K562 (cell line): ENCODE measurements around the gene CACTIN. TPM values are rescaled to one million over a fixed set of nuclear protein-coding genes. Genes with fewer than 3 reads are reported as not detected.
A peak's percentile ranks its signal among the peaks of the same experiment; 100 is the strongest.

Source experiments
- ATAC-seq: fragments of 200-7000 bp; cut with Tn5 transposase; 3 replicates; pipeline ENCODE4 v1.9.1; 2020; ENCODE audit warnings: moderate library complexity
- BruUV-seq: library from RNA; stranded (reverse); fragments of 400-500 nt; replicated peaks from 2 replicates; lab custom pipeline; 2021; lab: Mats Ljungman, UMichigan
- CTCF ChIA-PET: fragments of 300-600 bp; formaldehyde crosslinking; extraction: SDS; loops from one replicate; lab custom pipeline; 2021; ENCODE audit warnings: low intra/inter-chr PET ratio; lab: Yijun Ruan, JAX
- POLR2A ChIA-PET: fragments of 300-600, 350-650 bp; sonication (Branson Sonifier 250); formaldehyde crosslinking; extraction: SDS; loops from one replicate; lab custom pipeline; 2021; ENCODE audit warnings: antibody characterized with exemption, inconsistent platforms; lab: Yijun Ruan, JAX
- DNase-seq, 4 experiments: peaks; one replicate each; pipeline versions ENCODE4 v3.0.0 to v3.0.0-alpha.2; 2011 to 2018; ENCODE audit warnings: low spot score in 3 of 4, mixed read lengths in 3 of 4; ENCODE audit errors: extremely low read depth in 1 of 4
- FAIRE-seq: peaks from 2 replicates; lab custom pipeline; 2011; peaks lifted over from hg19 to GRCh38; lab: Jason Lieb, UNC
- H2AFZ ChIP-seq: 2 replicates; pipeline ENCODE4 v1.6.0; 2011; ENCODE audit warnings: low read depth, low read length, control low read depth, inconsistent platforms
- H3K27ac ChIP-seq: fragments of 200-600 bp; 3 replicates; pipeline ENCODE4 v1.8.0; 2011; ENCODE audit warnings: low read depth, mild to moderate bottlenecking, control low read depth, inconsistent platforms, low read length, moderate library complexity, mixed read lengths; ENCODE audit errors: extremely low read depth
- H3K27me3 ChIP-seq, 2 experiments: fragments of 300-600 bp in 1 of 2; 2 replicates in 1 of 2; 3 replicates in 1 of 2; pipeline versions ENCODE4 v1.6.0 to v1.8.0; 2011; ENCODE audit warnings: inconsistent platforms in 2 of 2, low read length in 2 of 2, mild to moderate bottlenecking in 1 of 2, mixed read lengths in 1 of 2, moderate library complexity in 1 of 2; ENCODE audit not compliant: control insufficient read depth in 2 of 2, insufficient read depth in 2 of 2
- H3K36me3 ChIP-seq: fragments of 300-600 bp; 3 replicates; pipeline ENCODE4 v1.8.0; 2011; ENCODE audit warnings: mild to moderate bottlenecking, low read length, inconsistent platforms; ENCODE audit not compliant: control insufficient read depth, insufficient read depth
- H3K4me1 ChIP-seq, 2 experiments: fragments of 200-600 bp in 1 of 2; replicated peaks in 1 of 2; 2 replicates in 1 of 2; 3 replicates in 1 of 2; pipeline versions ENCODE4 v1.5.1 to v1.8.0; 2011; ENCODE audit warnings: inconsistent platforms in 2 of 2, low read length in 2 of 2, mild to moderate bottlenecking in 1 of 2, mixed read lengths in 1 of 2, moderate library complexity in 1 of 2; ENCODE audit not compliant: control insufficient read depth in 2 of 2, insufficient read depth in 2 of 2
- H3K4me2 ChIP-seq: 2 replicates; pipeline ENCODE4 v1.6.1; 2011; ENCODE audit warnings: low read length, control low read depth, inconsistent platforms, mixed read lengths; ENCODE audit not compliant: insufficient read depth
- H3K4me3 ChIP-seq: fragments of 200-600 bp; sonication (generic), shearing (Covaris generic); 2 replicates; pipeline ENCODE4 v1.5.1; 2016; ENCODE audit warnings: control low read depth, inconsistent platforms
- H3K79me2 ChIP-seq: fragments of 200-600 bp; 3 replicates; pipeline ENCODE4 v1.8.0; 2011; ENCODE audit warnings: low read length, inconsistent platforms; ENCODE audit not compliant: control insufficient read depth, insufficient read depth
- H3K9ac ChIP-seq, 2 experiments: 2 replicates each; pipeline versions ENCODE4 v1.6.0 to v1.6.1; 2011; ENCODE audit warnings: low read depth in 2 of 2, low read length in 2 of 2, control low read depth in 1 of 2, inconsistent platforms in 1 of 2, mild to moderate bottlenecking in 1 of 2, mixed read lengths in 1 of 2; ENCODE audit not compliant: insufficient read depth in 1 of 2
- H3K9me1 ChIP-seq: one replicate; pipeline ENCODE4 v1.6.0; 2011; ENCODE audit warnings: inconsistent platforms, mild to moderate bottlenecking, low read length, moderate library complexity; ENCODE audit not compliant: control insufficient read depth, insufficient read depth
- H3K9me3 ChIP-seq: replicated peaks from 2 replicates; pipeline ENCODE4 v1.5.1; 2011; ENCODE audit warnings: low read depth, low read length, inconsistent platforms; ENCODE audit not compliant: control insufficient read depth, insufficient read depth
- H4K20me1 ChIP-seq: replicated peaks from 2 replicates; pipeline ENCODE4 v1.6.1; 2011; ENCODE audit warnings: low read length, inconsistent platforms, mixed read lengths; ENCODE audit not compliant: control insufficient read depth, insufficient read depth
- ATF3 ChIP-seq, 2 experiments: fragments of 450-650 bp in 1 of 2; sonication (generic) in 1 of 2; formaldehyde crosslinking in 1 of 2; IDR thresholded peaks in 1 of 2; conservative IDR thresholded peaks in 1 of 2; 2 replicates each; pipeline versions ENCODE4 v1.6.1 to v1.8.1; 2016 to 2023; ENCODE audit warnings: mild to moderate bottlenecking in 2 of 2, moderate library complexity in 2 of 2, inconsistent platforms in 1 of 2, missing genetic modification reagents in 1 of 2
- KDM5B ChIP-seq: fragments of 200-600 bp; sonication (generic); IDR thresholded peaks from 2 replicates; pipeline ENCODE4 v1.6.1; 2012; ENCODE audit warnings: low read depth, mild to moderate bottlenecking, moderate library complexity, low read length, control low read depth, inconsistent platforms; ENCODE audit not compliant: insufficient replicate concordance
- NR1H2 ChIP-seq: sonication (generic); formaldehyde crosslinking; IDR thresholded peaks from 2 replicates; pipeline ENCODE4 v1.4.0; 2020; ENCODE audit warnings: mild to moderate bottlenecking, missing genetic modification reagents
- POLR2G ChIP-seq: fragments of 200-400 bp; formaldehyde crosslinking; IDR thresholded peaks from 2 replicates; pipeline ENCODE4 v1.6.1; 2017; ENCODE audit warnings: low read depth, mild to moderate bottlenecking, antibody characterized with exemption, low read length, moderate library complexity
- SMARCC2 ChIP-seq: fragments of 450-650 bp; IDR thresholded peaks from 2 replicates; pipeline ENCODE4 v1.6.1; 2017; ENCODE audit warnings: antibody characterized with exemption, moderate library complexity, mild to moderate bottlenecking, low read depth
- XRCC5 ChIP-seq: fragments of 200-400 bp; formaldehyde crosslinking; IDR thresholded peaks from 2 replicates; pipeline ENCODE4 v1.6.1; 2017; ENCODE audit warnings: low read depth, mild to moderate bottlenecking, low read length
- ZBTB7A ChIP-seq: IDR thresholded peaks from 2 replicates; pipeline ENCODE4 v1.6.1; 2011; ENCODE audit warnings: low read depth, mild to moderate bottlenecking, low read length, moderate library complexity, borderline replicate concordance; ENCODE audit not compliant: control insufficient read depth
- ZNF282 ChIP-seq: sonication (generic); formaldehyde crosslinking; IDR thresholded peaks from 2 replicates; pipeline ENCODE4 v1.8.1; 2023; ENCODE audit warnings: missing genetic modification reagents
- ZNF398 ChIP-seq: fragments of 250-450 bp; sonication (Bioruptor Pico); IDR thresholded peaks from 2 replicates; pipeline ENCODE4 v1.8.0; 2021; ENCODE audit warnings: moderate library complexity, mild to moderate bottlenecking, inconsistent platforms
- WGBS: fragments of 100-300 bp; shearing (Covaris generic); methylation state at CpG from one replicate; pipeline ENCODE4 v1.1.6; 2016; ENCODE audit warnings: low coverage, mixed read lengths; ENCODE audit not compliant: insufficient coverage; ENCODE audit errors: missing lambda C conversion rate; 5-methylcytosine and 5-hydroxymethylcytosine counted together
- in situ Hi-C: fragments of 300-500 bp; cut with MboI; formaldehyde crosslinking; loops from 4 replicates; pipeline ENCODE4 v1.15.0; 2018; ENCODE audit warnings: inconsistent platforms, mixed read lengths
- intact Hi-C: fragments of 100-400 bp; cut with micrococcal nuclease; formaldehyde crosslinking; loops from 2 replicates; pipeline ENCODE4 v1.14.2; 2022
- polyA plus RNA-seq, 8 experiments: library from polyadenylated mRNA; depleted of rRNA in 4 of 8; stranded (reverse) in 5 of 8; unstranded in 3 of 8; fragments of >200 nt; fragmentation: Nextera tagmentation in 2 of 8; fragmentation: Illumina TruSeq in 1 of 8; extraction: Ambion mirVana in 2 of 8; extraction: Trizol in 1 of 8; gene quantifications; 2 replicates each; pipeline versions ENCODE4 v1.2.1 to v1.2.3, GENCODE V29; 2011 to 2014; ENCODE audit warnings: inconsistent platforms in 1 of 8, missing spikeins in 1 of 8
- total RNA-seq, 7 experiments: library from RNA; depleted of rRNA in 6 of 7; stranded (reverse); fragments of >200 nt in 6 of 7; fragmentation: Illumina TruSeq in 2 of 7; extraction: Trizol in 2 of 7; gene quantifications; 2 replicates each; pipeline versions ENCODE4 v1.2.1 to v1.2.3, GENCODE V29; 2011 to 2021; ENCODE audit warnings: low replicate concordance in 1 of 7
- TF ChIP-seq, protein P1 (sequence below), 3 experiments: IDR thresholded peaks in 2 of 3; conservative IDR thresholded peaks in 1 of 3; 2 replicates each; pipeline ENCODE4 v1.5.1; 2011 to 2012; ENCODE audit warnings: low read length in 3 of 3, mild to moderate bottlenecking in 3 of 3, control low read depth in 2 of 3, improper control_type of control experiment in 1 of 3, inconsistent platforms in 1 of 3, low read depth in 1 of 3, mixed read lengths in 1 of 3, moderate library complexity in 1 of 3; ENCODE audit not compliant: insufficient read depth in 2 of 3
- TF ChIP-seq, protein P2 (sequence below): sonication (generic); formaldehyde crosslinking; IDR thresholded peaks from 2 replicates; pipeline ENCODE4 v1.8.0; 2022; ENCODE audit warnings: missing genetic modification reagents, mild to moderate bottlenecking, moderate library complexity, borderline replicate concordance

CACTIN gene
- total and polyA plus RNA-seq, 9 of the 15 experiments (the other 6 are each of a cell fraction or from before 2014, with no cell fraction given) = 0.15 to 49.2 (median 15.0) TPM

DNA sequence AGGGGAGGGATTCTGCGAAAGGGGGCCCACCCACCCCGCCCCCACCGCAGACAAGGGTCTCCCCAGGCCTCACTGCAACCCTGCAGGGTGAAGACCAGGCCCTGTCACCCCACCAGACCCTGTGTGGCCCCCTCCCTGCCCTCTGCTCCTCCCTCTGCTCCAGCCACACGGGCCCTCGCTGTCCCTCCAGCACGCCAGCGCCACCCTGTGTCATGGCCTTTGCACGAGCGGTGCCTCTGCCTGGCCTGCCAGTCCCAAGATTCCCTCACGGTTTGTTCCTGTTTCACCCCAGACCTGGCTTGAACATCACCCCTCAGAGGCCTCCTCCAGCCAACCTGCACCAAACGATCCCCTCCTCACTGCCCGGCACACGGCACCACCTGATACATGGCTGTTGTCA, 46.4 kb upstream of the CACTIN start:
- H3K79me2 ChIP-seq = peaks cover 52% of the 10 kb centered on the region
- no peaks in the 10 kb centered on the region for H4K20me1 ChIP-seq
- no peak for ATAC-seq
- 0 out of 4 replicates have a peak overlapping the region, but pooled peaks of 1 of the 2 experiments have one; percentile 56 for H3K9ac ChIP-seq
- DNase-seq = peak in 3 of 4 experiments; percentile 32 to 43 (median 36)
- no peak overlapping the region for H2AFZ ChIP-seq
- CTCF ChIA-PET = no interaction called here
- H3K9me3 ChIP-seq = no peaks in the 10 kb centered on the region
- 73% methylated on average over 10 of the region's 13 CpGs for WGBS
- no peak overlapping the region for H3K4me2 ChIP-seq
- POLR2A ChIA-PET = interaction anchor here (1.0 to 4.1 kb wide), 5 partner anchors 12 to 35 kb away, joined by 3 to 16 read pairs (median 6); partner anchors contain the start of gene TJP3
- no peaks in the 10 kb centered on the region for H3K27me3 ChIP-seq
- no peak overlapping the region for H3K27ac ChIP-seq
- intact Hi-C loops = no loop called here
- in situ Hi-C loops = no loop called here
- H3K4me3 ChIP-seq = no peak overlapping the region
- no peaks in the 10 kb centered on the region for H3K9me1 ChIP-seq
- no peak for FAIRE-seq
- BruUV-seq = no TSS peak
- H3K36me3 ChIP-seq = peaks cover 6% of the 10 kb centered on the region; the same call in 1 of the 3 replicates
- peaks cover 34 to 69% of the 10 kb centered on the region in 2 experiments for H3K4me1 ChIP-seq
- no peak for TF ChIP-seq ZNF398
- no peak for TF ChIP-seq SMARCC2
- no peak for TF ChIP-seq ZNF282 (CRISPR knock-in tag)
- TF ChIP-seq NR1H2 = no peak
- TF ChIP-seq KDM5B = peak; percentile 4
- TF ChIP-seq, protein P1, sequence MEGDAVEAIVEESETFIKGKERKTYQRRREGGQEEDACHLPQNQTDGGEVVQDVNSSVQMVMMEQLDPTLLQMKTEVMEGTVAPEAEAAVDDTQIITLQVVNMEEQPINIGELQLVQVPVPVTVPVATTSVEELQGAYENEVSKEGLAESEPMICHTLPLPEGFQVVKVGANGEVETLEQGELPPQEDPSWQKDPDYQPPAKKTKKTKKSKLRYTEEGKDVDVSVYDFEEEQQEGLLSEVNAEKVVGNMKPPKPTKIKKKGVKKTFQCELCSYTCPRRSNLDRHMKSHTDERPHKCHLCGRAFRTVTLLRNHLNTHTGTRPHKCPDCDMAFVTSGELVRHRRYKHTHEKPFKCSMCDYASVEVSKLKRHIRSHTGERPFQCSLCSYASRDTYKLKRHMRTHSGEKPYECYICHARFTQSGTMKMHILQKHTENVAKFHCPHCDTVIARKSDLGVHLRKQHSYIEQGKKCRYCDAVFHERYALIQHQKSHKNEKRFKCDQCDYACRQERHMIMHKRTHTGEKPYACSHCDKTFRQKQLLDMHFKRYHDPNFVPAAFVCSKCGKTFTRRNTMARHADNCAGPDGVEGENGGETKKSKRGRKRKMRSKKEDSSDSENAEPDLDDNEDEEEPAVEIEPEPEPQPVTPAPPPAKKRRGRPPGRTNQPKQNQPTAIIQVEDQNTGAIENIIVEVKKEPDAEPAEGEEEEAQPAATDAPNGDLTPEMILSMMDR (IDR thresholded peaks at IDR 0.05 in 2 of 3, conservative IDR thresholded peaks at IDR 0.05 in 1 of 3; ENCODE audit: insufficient read depth in 2 of 3, low read depth in 1 of 3, low read length in 3 of 3) = peak; percentile 14 to 52 (median 46); a peak in 4 of 6 replicates
- TF ChIP-seq, protein P2, sequence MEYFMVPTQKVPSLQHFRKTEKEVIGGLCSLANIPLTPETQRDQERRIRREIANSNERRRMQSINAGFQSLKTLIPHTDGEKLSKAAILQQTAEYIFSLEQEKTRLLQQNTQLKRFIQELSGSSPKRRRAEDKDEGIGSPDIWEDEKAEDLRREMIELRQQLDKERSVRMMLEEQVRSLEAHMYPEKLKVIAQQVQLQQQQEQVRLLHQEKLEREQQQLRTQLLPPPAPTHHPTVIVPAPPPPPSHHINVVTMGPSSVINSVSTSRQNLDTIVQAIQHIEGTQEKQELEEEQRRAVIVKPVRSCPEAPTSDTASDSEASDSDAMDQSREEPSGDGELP (CRISPR knock-in tag) = no peak
- TF ChIP-seq XRCC5 = no peak
- TF ChIP-seq ZBTB7A = peak; percentile 22; the same call in 1 of the 2 replicates
- TF ChIP-seq POLR2G = 0 out of 2 replicates have a peak, but pooled peaks have one; percentile 31
- no peak for TF ChIP-seq ATF3 (IDR thresholded peaks at IDR 0.05)
- no peak for TF ChIP-seq ATF3 (CRISPR knock-in tag; conservative IDR thresholded peaks at IDR 0.05)
